ENCODE measurements around the gene LMNA. TPM values are rescaled to one million over a fixed set of nuclear protein-coding genes. Genes with fewer than 3 reads are reported as not detected.

LMNA gene
- total and polyA plus RNA-seq, 2 donors (not counting 1 experiment from before 2014, with no cell fraction given) = 19.4 to 28.7 TPM

DNA sequence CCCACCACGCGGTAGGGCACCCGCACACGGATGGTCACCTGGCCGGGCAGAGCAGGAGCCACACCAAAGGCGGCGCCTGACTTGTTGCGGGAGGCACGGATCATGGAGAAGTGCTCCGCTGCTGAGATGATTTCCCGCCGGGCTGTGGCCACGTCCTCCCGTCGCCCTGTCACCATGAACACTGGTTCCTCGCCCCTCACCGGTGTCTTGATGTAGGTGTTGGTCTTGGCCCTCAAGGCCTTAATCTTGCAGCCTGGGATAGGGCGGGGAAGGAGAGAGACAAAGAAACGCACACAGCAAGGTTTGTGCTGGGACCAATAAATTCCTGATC lies 37.1 kb upstream of the LMNA start:
- Histone ChIP-seq H3K4me1 (ENCODE audit: control insufficient read depth in 2 of 2, insufficient read depth in 2 of 2, low read length in 2 of 2) (peaks cover 16 to 34% of the 10 kb centered on the region in 2 donors), H3K36me3 (replicated peaks in 1 of 2; ENCODE audit: control extremely low read depth in 1 of 2, control insufficient read depth in 1 of 2, extremely low read depth in 1 of 2, insufficient read depth in 2 of 2, low read length in 1 of 2) (no peaks in the 10 kb centered on the region), H3K4me3 (ENCODE audit: control extremely low read depth in 1 of 5, extremely low read depth in 1 of 5, insufficient read depth in 1 of 5, low read depth in 2 of 5, low read length in 4 of 5) (no peak overlapping the region), H3K9me3 (ENCODE audit: control extremely low read depth in 1 of 3, control insufficient read depth in 2 of 3, insufficient read depth in 1 of 3, low read length in 2 of 3) (peaks cover 0 to 4% (median 0%) of the 10 kb centered on the region in 3 donors), H3K79me2 (ENCODE audit: control insufficient read depth, insufficient read depth, low read length) (no peaks in the 10 kb centered on the region), H3K27me3 (replicated peaks in 1 of 4; ENCODE audit: control extremely low read depth in 1 of 4, control insufficient read depth in 3 of 4, insufficient read depth in 4 of 4, low read length in 3 of 4) (peaks cover 0 to 11% (median 4%) of the 10 kb centered on the region in 4 experiments), H3K9ac (ENCODE audit: low read length) (no peak overlapping the region), H3K27ac (ENCODE audit: low read length in 2 of 2) (no peak overlapping the region), H4K20me1 (ENCODE audit: control insufficient read depth, insufficient read depth, low read length, poor library complexity, severe bottlenecking) (no peaks in the 10 kb centered on the region), H2AFZ (ENCODE audit: insufficient read depth, low read depth, low read length, poor library complexity, severe bottlenecking) (no peak overlapping the region), H3K4me2 (replicated peaks; ENCODE audit: low read depth, low read length, poor library complexity, severe bottlenecking) (no peak overlapping the region)
- ATAC-seq (ENCODE audit: low read depth) (no peak), DNase-seq (no peak)
- no peak for TF ChIP-seq EZH2 (IDR thresholded peaks at IDR 0.05; ENCODE audit: borderline replicate concordance, insufficient read depth, low read depth, low read length, poor library complexity, severe bottlenecking)
- TF ChIP-seq, protein P1, sequence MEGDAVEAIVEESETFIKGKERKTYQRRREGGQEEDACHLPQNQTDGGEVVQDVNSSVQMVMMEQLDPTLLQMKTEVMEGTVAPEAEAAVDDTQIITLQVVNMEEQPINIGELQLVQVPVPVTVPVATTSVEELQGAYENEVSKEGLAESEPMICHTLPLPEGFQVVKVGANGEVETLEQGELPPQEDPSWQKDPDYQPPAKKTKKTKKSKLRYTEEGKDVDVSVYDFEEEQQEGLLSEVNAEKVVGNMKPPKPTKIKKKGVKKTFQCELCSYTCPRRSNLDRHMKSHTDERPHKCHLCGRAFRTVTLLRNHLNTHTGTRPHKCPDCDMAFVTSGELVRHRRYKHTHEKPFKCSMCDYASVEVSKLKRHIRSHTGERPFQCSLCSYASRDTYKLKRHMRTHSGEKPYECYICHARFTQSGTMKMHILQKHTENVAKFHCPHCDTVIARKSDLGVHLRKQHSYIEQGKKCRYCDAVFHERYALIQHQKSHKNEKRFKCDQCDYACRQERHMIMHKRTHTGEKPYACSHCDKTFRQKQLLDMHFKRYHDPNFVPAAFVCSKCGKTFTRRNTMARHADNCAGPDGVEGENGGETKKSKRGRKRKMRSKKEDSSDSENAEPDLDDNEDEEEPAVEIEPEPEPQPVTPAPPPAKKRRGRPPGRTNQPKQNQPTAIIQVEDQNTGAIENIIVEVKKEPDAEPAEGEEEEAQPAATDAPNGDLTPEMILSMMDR (IDR thresholded peaks at IDR 0.05) = no peak
- 98% methylated on average over 18 of the region's 19 CpGs for WGBS (ENCODE audit: insufficient coverage)
- H3K4me3 Mint-ChIP-seq = peak overlapping the region; percentile 89
- no peaks in the 10 kb centered on the region for H3K27me3 Mint-ChIP-seq
- H3K4me1 Mint-ChIP-seq = peaks cover 33% of the 10 kb centered on the region
- peak overlapping the region; percentile 3 for H3K27ac Mint-ChIP-seq
- intact Hi-C loops (cut with micrococcal nuclease) = no loop called here
- ChIA-PET CTCF (no interaction called here), POLR2A (no interaction called here)
- no peaks in the 10 kb centered on the region for H3K9me3 Mint-ChIP-seq (ENCODE audit: insufficient read depth)

DNA sequence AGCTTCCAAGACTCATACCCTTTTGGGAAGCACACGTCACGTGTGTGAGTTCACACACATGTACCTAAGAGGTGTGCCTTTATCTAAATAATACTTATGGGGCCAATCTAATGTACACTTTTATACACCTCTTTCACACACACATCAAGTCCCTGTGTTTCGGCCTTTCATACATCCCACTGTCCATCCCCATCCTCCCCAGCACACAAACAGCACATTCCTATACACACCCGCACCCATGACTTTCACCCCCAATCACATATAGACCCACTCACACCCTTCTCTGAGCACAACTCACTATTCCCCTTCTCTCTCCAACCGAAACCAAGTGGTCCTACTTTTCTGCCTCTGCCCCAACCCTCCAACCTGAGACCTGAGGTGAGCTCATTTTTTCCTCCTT lies 35.8 kb upstream of the LMNA start:
- POLR2A ChIA-PET = no interaction called here
- no peak overlapping the region for H2AFZ ChIP-seq (ENCODE audit: insufficient read depth, low read depth, low read length, poor library complexity, severe bottlenecking)
- intact Hi-C loops (cut with micrococcal nuclease) = no loop called here
- no peaks in the 10 kb centered on the region for H3K36me3 ChIP-seq (replicated peaks in 1 of 2; ENCODE audit: control extremely low read depth in 1 of 2, control insufficient read depth in 1 of 2, extremely low read depth in 1 of 2, insufficient read depth in 2 of 2, low read length in 1 of 2)
- Mint-ChIP-seq H3K4me3 (no peak overlapping the region), H3K9me3 (ENCODE audit: insufficient read depth) (no peaks in the 10 kb centered on the region), H3K27ac (no peak overlapping the region), H3K4me1 (peaks cover 40% of the 10 kb centered on the region), H3K27me3 (peaks cover 2% of the 10 kb centered on the region)
- ATAC-seq (ENCODE audit: low read depth) (no peak), DNase-seq (no peak)
- no peak overlapping the region for H3K4me3 ChIP-seq (ENCODE audit: control extremely low read depth in 1 of 5, extremely low read depth in 1 of 5, insufficient read depth in 1 of 5, low read depth in 2 of 5, low read length in 4 of 5)
- TF ChIP-seq, protein P1 (IDR thresholded peaks at IDR 0.05) = no peak
- TF ChIP-seq EZH2 (IDR thresholded peaks at IDR 0.05; ENCODE audit: borderline replicate concordance, insufficient read depth, low read depth, low read length, poor library complexity, severe bottlenecking) = no peak
- no peaks in the 10 kb centered on the region for H4K20me1 ChIP-seq (ENCODE audit: control insufficient read depth, insufficient read depth, low read length, poor library complexity, severe bottlenecking)
- H3K4me2 ChIP-seq (replicated peaks; ENCODE audit: low read depth, low read length, poor library complexity, severe bottlenecking) = no peak overlapping the region
- H3K27ac ChIP-seq (ENCODE audit: low read length in 2 of 2) = no peak overlapping the region
- 96% methylated on average over 2 of the region's 5 CpGs for WGBS (ENCODE audit: insufficient coverage)
- peaks cover 0 to 20% (median 8%) of the 10 kb centered on the region in 4 experiments for H3K27me3 ChIP-seq (replicated peaks in 1 of 4; ENCODE audit: control extremely low read depth in 1 of 4, control insufficient read depth in 3 of 4, insufficient read depth in 4 of 4, low read length in 3 of 4)
- H3K9ac ChIP-seq (ENCODE audit: low read length) = no peak overlapping the region
- CTCF ChIA-PET = interaction anchor here (0.6 to 1.7 kb wide), 2 partner anchors 12 to 746 kb away, joined by 4 read pairs; no protein-coding TSS in a partner anchor
- H3K9me3 ChIP-seq (ENCODE audit: control extremely low read depth in 1 of 3, control insufficient read depth in 2 of 3, insufficient read depth in 1 of 3, low read length in 2 of 3) = peaks cover 0 to 4% (median 0%) of the 10 kb centered on the region in 3 donors
- peaks cover 22 to 41% of the 10 kb centered on the region in 2 donors for H3K4me1 ChIP-seq (ENCODE audit: control insufficient read depth in 2 of 2, insufficient read depth in 2 of 2, low read length in 2 of 2)
- no peaks in the 10 kb centered on the region for H3K79me2 ChIP-seq (ENCODE audit: control insufficient read depth, insufficient read depth, low read length)
